Neural crest cell (in vitro differentiated cells): ENCODE measurements around the gene INO80B. TPM values are rescaled to one million over a fixed set of nuclear protein-coding genes. Genes with fewer than 3 reads are reported as not detected.

Source experiments
- DNase-seq: peaks from one replicate; pipeline ENCODE4 v3.0.0; 2021; ENCODE audit warnings: low read depth, mixed read lengths, low spot score
- H3K27ac Mint-ChIP-seq: one replicate; pipeline ENCODE4 v1.8.0; 2021; ENCODE audit warnings: mild to moderate bottlenecking, mixed read lengths; ENCODE audit not compliant: unreplicated experiment
- H3K27me3 Mint-ChIP-seq: 2 replicates; pipeline ENCODE4 v1.8.0; 2021; ENCODE audit warnings: low read depth, mild to moderate bottlenecking, mixed read lengths
- H3K36me3 Mint-ChIP-seq: 2 replicates; pipeline ENCODE4 v1.8.0; 2021; ENCODE audit warnings: low read depth, mild to moderate bottlenecking, mixed read lengths
- H3K4me1 Mint-ChIP-seq: 2 replicates; pipeline ENCODE4 v1.8.0; 2021; ENCODE audit warnings: mixed read lengths
- H3K4me3 Mint-ChIP-seq: one replicate; pipeline ENCODE4 v1.8.0; 2021; ENCODE audit warnings: mild to moderate bottlenecking, mixed read lengths
- H3K9me3 Mint-ChIP-seq: 2 replicates; pipeline ENCODE4 v1.8.0; 2021; ENCODE audit warnings: mixed read lengths
- CTCF ChIP-seq: fragments of 200-600 bp; sonication (generic); conservative IDR thresholded peaks from 2 replicates; pipeline ENCODE4 v1.5.0; 2021; ENCODE audit warnings: antibody characterized with exemption, mild to moderate bottlenecking
- total RNA-seq: library from RNA; stranded (reverse); gene quantifications from 2 replicates; pipeline ENCODE4 v1.2.1, GENCODE V29; 2021

INO80B gene
- total RNA-seq, 1 donor from 2014 or later: 33.1 TPM

- Mint-ChIP-seq H3K27me3 (peaks cover 99% of the 10 kb centered on the region), H3K4me3 (peak overlapping the region; percentile 74), H3K9me3 (no peaks in the 10 kb centered on the region), H3K4me1 (peaks cover 24% of the 10 kb centered on the region), H3K36me3 (peaks cover 14% of the 10 kb centered on the region), H3K27ac (no peak overlapping the region)
- no peak for TF ChIP-seq CTCF
- DNase-seq: no peak
These were observed 45.2 kb downstream of the INO80B start for GRCh38 chr2:74499940-74500577.

GRCh38 chr2:74500578-74500946 lies 45.7 kb downstream of the INO80B start:
- no peaks in the 10 kb centered on the region for H3K9me3 Mint-ChIP-seq
- no peak for DNase-seq

GRCh38 chr2:74501335-74502071 lies 46.6 kb downstream of the INO80B start:
- Mint-ChIP-seq H3K4me3 (peak overlapping the region; percentile 74), H3K4me1 (peaks cover 28% of the 10 kb centered on the region), H3K27me3 (peaks cover 92% of the 10 kb centered on the region), H3K36me3 (peaks cover 17% of the 10 kb centered on the region), H3K27ac (no peak overlapping the region), H3K9me3 (no peaks in the 10 kb centered on the region)
- no peak for TF ChIP-seq CTCF
- no peak for DNase-seq

More at GRCh38 chr2:74500578-74500946, 45.7 kb downstream of the INO80B start:
- Mint-ChIP-seq H3K27ac (no peak overlapping the region), H3K27me3 (peaks cover 99% of the 10 kb centered on the region), H3K4me1 (peaks cover 27% of the 10 kb centered on the region), H3K4me3 (peak overlapping the region; percentile 74), H3K36me3 (peaks cover 19% of the 10 kb centered on the region)
- no peak for TF ChIP-seq CTCF

- Mint-ChIP-seq H3K27ac (no peak overlapping the region), H3K4me1 (peaks cover 35% of the 10 kb centered on the region), H3K27me3 (peaks cover 92% of the 10 kb centered on the region), H3K4me3 (peak overlapping the region; percentile 74), H3K36me3 (peaks cover 20% of the 10 kb centered on the region), H3K9me3 (no peaks in the 10 kb centered on the region)
- DNase-seq: no peak
- TF ChIP-seq CTCF: no peak
These were observed 47.3 kb downstream of the INO80B start for GRCh38 chr2:74502147-74502719.

GRCh38 chr2:74502720-74503505 lies 48.0 kb downstream of the INO80B start:
- Mint-ChIP-seq H3K36me3 (peaks cover 20% of the 10 kb centered on the region), H3K9me3 (no peaks in the 10 kb centered on the region), H3K4me3 (peak overlapping the region; percentile 74), H3K27me3 (peaks cover 91% of the 10 kb centered on the region), H3K27ac (no peak overlapping the region), H3K4me1 (peaks cover 40% of the 10 kb centered on the region)
- DNase-seq: peak; percentile 37
- peak; percentile 40 for TF ChIP-seq CTCF
